Choroid plexus epithelial cell (primary cell): Measurements from ENCODE around the gene AFM.

Experiments used
- DNase-seq: peaks from one replicate; pipeline ENCODE4 v3.0.0-alpha.2; 2010; ENCODE audit warnings: low read depth
- H3K4me3 ChIP-seq: 2 replicates; pipeline ENCODE4 v1.5.1; 2011; ENCODE audit warnings: low read depth, mild to moderate bottlenecking, control low read depth, low read length, moderate library complexity
- CTCF ChIP-seq: conservative IDR thresholded peaks from 2 replicates; pipeline ENCODE4 v1.5.1; 2011; ENCODE audit warnings: low read depth, mild to moderate bottlenecking, control low read depth, inconsistent platforms, low read length, moderate library complexity

The AFM gene, protein sequence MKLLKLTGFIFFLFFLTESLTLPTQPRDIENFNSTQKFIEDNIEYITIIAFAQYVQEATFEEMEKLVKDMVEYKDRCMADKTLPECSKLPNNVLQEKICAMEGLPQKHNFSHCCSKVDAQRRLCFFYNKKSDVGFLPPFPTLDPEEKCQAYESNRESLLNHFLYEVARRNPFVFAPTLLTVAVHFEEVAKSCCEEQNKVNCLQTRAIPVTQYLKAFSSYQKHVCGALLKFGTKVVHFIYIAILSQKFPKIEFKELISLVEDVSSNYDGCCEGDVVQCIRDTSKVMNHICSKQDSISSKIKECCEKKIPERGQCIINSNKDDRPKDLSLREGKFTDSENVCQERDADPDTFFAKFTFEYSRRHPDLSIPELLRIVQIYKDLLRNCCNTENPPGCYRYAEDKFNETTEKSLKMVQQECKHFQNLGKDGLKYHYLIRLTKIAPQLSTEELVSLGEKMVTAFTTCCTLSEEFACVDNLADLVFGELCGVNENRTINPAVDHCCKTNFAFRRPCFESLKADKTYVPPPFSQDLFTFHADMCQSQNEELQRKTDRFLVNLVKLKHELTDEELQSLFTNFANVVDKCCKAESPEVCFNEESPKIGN

GRCh38 chr4:73481358-73481757, at the start of gene AFM:
Gene AFM (plus strand): TSS chr4:73481745. CDS start chr4:73481776, 31 bp downstream.
- TF ChIP-seq CTCF, result no peak
- no peak for DNase-seq
- no peak within 1 kb of the TSS for H3K4me3 ChIP-seq

DNA sequence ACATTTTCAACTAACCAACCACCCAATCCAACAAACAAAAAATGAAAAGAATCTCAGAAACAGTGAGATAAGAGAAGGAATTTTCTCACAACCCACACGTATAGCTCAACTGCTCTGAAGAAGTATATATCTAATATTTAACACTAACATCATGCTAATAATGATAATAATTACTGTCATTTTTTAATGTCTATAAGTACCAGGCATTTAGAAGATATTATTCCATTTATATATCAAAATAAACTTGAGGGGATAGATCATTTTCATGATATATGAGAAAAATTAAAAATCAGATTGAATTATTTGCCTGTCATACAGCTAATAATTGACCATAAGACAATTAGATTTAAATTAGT, 49.8 kb upstream of the AFM start:
- DNase-seq, result no peak
- no peak overlapping the region for H3K4me3 ChIP-seq
- no peak for TF ChIP-seq CTCF

- H3K4me3 ChIP-seq, result no peak overlapping the region
- no peak for DNase-seq
- no peak for TF ChIP-seq CTCF
Observed at GRCh38 chr4:73432169-73433000, 49.2 kb upstream of the AFM start.

DNA sequence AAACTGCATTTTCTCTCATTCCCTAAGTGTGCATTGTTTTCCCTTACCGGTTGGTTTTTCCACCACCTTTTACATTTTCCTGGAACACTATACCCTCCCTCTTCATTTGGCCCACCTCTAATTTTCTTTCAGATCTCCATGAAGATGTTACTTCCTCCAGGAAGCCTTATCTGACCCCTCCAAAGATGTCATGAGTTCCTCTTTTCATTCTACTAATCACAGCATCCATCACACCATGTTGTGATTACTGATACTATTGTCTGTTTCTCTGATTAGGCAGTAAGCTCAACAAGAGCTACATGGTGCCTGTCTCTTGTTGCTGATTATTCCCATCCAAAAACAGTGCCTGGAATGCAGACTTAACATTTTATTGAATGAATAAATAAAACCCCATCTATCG, 48.4 kb upstream of the AFM start:
- H3K4me3 ChIP-seq, result no peak overlapping the region
- no peak for DNase-seq
- no peak for TF ChIP-seq CTCF

- no peak overlapping the region for H3K4me3 ChIP-seq
- TF ChIP-seq CTCF, result peak; percentile 60
- peak; percentile 37 for DNase-seq
Observed at GRCh38 chr4:73434311-73434710, 47.2 kb upstream of the AFM start.

GRCh38 chr4:73435984-73436383, 45.6 kb upstream of the AFM start, which contains the start of gene AFP:
Gene AFP (plus strand): TSS chr4:73436221. CDS start chr4:73436263, 42 bp downstream.
- TF ChIP-seq CTCF, result no peak
- DNase-seq, result no peak
- no peak within 1 kb of the TSS for H3K4me3 ChIP-seq
